Tongue (tissue), 2 donors: Measurements from ENCODE around the gene CABP7. TPM values are rescaled to one million over a fixed set of nuclear protein-coding genes. Genes with fewer than 3 reads are reported as not detected.

ENCODE experiments used
- DNase-seq: peaks from one replicate; pipeline ENCODE4 v3.0.0-alpha.2; 2015
- total RNA-seq: library from RNA; depleted of rRNA; stranded (reverse); fragments of >200 nt; gene quantifications from one replicate; pipeline ENCODE4 v1.2.3, GENCODE V29; 2014

CABP7 gene
- 0.21 TPM for total RNA-seq

- DNase-seq: peak; percentile 15
These were observed at the start of gene CABP7 for GRCh38 chr22:29719899-29720645. Gene CABP7, plus strand, starts transcription at chr22:29720003. Its CDS starts 422 bp downstream, at chr22:29720425.

DNA sequence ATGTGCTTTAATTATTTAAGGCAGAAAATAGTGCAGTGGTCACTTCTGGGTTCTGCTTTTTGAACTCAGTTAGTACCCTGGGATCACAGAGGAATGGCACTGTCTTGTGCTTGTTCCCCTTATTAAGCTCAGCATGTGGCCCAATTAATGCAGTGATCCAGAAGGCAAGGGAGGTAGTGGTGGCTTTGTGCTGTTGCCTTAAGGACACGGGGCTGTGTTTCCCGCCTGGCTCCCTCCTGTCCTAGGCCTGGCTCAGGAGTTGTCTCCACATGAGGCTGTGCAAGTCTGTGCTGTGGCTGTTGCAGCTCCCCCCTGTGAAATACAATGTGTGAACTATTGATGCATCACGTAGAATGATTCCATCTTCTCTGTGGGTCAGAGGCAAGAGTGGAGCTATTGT lies 49.2 kb upstream of the CABP7 start:
- DNase-seq: no peak

DNA sequence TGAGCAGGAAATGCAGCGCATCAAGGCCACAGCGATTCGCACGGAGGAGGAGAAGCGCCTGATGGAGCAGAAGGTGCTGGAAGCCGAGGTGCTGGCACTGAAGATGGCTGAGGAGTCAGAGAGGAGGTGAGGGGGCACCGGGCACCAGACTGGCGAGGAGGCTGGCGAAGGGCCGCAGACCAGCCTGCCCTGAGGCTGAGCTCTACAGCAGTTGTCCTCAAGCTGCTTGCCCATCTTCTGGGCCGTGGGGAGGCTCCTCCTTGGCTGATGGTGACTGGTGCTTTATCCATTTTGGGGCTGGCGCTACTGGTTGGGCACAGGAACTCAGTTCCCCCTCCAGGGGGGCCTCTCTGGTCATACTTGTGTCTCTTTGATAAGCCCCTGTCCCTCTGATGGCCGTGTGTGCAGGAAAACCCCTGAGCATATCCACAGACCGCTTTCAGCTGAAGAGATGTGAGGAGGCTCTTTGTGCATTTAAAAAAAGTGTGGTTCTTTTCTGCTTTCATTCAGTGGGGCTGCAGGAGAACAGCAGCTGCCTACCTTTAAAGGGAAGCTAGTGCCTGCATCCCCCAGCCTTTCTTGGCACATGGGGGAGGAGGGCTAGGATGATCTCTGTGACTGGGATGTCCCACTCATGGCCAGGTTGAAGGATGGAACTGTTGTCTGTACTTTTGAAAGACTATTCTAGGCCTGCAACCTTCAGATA lies 46.3 kb upstream of the CABP7 start:
- DNase-seq: no peak

- DNase-seq: no peak
These were observed 45.7 kb upstream of the CABP7 start for GRCh38 chr22:29674121-29674520.

- DNase-seq: no peak
These were observed 40.5 kb upstream of the CABP7 start for GRCh38 chr22:29679316-29679715.

DNA sequence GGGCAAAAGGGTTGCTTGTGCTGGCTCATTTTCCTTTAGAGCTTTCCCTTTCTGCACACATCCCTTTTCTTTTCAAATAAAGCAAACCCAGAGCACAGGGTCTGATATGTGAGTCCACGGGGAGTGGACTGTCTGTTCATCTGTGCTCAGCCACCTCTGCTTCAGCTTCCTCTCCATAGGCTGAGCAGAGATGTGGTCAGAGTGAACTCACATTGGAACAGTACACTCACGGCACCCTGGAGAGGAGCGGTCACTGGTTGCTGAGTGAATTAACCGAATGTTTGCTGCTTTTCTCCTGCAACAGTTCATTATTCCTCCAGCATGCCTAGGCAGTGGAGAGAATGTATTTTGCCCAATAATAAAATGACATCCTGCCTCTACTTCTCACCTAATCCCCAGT lies 36.3 kb upstream of the CABP7 start:
- no peak for DNase-seq

GRCh38 chr22:29684244-29684643 lies 35.6 kb upstream of the CABP7 start:
- DNase-seq: no peak

DNA sequence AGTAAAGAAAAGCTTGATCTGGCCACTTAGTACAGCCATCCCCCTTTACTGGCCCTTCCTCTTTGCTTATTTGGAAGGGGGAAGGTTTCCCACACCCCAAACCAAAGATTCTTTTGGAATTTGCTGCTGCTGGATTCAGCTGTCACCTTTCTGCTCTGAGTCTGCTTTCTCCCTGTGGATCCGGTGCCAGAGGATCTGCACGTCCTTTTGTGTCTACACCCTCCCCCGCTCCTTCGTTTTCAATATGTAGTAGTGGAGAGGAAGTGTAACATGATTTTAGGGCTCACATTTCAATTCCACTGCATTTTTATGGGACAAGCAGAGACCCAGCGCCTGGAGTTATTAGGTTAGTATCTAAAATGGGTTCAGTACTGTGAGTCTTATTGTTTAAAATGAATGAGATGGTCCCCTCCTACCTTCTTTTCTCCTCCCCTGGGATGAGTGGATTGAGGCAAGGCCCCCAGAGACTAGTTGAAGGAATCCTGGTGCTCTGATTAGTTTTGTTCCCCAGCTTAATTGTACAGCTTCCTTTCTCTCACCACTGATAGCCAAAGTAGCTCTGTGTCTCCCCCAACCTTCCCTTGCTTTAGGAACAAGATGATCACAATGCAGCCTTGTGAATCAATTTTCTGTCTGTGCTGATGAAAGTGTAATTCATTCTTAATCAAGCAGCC lies 30.5 kb upstream of the CABP7 start:
- DNase-seq: peak; percentile 57

GRCh38 chr22:29689880-29690213 lies 30.0 kb upstream of the CABP7 start:
- peak; percentile 87 for DNase-seq

DNA sequence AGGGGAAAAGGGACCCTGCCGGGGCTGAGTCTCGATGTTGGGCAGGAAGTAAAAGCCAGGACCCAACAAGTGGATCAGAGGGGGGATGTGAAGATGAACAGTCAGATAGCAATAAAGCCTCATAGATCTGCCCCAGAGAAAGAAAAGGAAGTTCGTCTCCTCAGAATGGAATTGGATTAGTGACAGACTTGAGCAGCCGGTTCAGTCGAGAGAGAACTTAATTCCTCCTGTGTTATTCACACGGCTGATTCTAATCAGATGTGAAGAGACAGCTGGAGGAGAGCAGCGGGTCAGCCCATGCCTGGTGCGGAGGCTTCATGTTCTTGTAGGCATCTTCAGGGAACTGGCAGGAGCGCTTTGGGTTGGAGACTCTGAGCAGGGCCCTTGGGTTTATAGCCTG lies 29.3 kb upstream of the CABP7 start:
- DNase-seq: peak; percentile 94

DNA sequence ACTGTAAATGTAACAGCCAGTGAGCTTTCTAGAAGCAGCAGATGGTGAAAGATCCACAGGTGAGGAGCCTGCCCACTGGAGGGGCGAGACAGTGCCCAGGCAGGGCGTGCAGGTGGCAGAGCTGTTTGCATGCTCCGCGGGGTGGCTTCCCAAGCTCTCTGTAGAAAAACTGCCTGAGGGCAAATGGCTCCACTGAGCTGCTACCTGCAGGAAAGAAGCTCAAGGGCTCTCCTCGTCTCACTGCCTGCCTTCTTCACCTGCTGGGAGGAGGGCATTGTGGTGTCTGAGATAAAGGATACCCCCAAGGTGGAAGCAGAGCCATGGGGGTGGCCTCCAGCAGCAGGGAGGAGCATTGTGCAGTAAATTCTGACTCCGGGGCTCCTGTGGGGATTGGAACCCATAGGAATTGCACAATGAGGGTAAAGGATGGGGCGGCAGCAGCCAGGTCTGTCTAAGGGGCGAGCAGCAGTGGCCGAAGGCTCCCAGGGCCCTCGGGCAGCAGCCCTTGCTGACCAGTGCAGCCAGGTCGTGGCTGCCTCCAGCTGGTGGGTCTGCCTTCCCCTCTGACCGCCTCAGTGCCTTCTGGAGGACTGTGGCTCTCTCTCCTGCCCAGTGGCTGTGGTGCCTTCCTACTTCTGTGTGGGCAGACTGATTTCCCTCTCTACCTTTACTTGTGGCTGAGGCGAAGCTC lies 28.0 kb upstream of the CABP7 start:
- DNase-seq: no peak

DNA sequence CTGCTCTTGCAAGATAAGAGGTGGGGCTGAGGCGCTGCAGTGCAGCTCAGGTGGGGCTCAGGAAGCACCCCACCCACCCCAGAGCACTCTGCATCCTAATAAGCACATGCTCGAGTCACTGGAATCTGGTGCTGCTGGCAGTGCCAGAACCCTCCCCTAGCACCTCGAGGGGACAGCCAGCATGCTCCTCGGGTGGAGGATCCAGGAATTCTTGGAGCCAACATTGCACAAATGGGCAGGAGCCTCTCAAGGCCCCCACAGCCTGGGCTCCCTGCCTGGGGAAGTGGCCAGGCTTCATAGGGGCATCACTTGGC lies 27.5 kb upstream of the CABP7 start:
- peak; percentile 30 for DNase-seq

DNA sequence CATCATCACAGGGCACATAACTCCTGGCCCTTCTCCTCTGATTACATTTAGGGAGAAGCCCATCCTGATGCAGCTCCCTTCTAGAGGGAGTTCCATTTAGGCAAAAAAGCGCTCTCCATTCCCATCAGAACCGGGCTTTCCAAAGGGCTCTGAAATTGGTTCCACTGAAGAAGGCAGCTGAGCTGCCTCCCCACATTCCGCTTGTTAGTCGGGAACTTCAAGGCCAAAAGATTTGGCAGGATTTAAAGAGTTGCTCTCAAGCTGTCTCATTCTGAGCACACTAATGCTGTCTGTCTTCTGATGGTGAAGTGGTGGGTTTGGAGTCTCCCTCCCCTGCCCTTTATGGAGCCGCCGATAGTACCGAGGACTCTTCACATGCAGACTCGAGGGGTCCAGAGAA lies 26.6 kb upstream of the CABP7 start:
- DNase-seq: peak; percentile 88

- DNase-seq: peak; percentile 69
These were observed 26.1 kb upstream of the CABP7 start for GRCh38 chr22:29693671-29694070.

GRCh38 chr22:29695129-29695926 lies 24.5 kb upstream of the CABP7 start:
- DNase-seq: peak; percentile 92

DNA sequence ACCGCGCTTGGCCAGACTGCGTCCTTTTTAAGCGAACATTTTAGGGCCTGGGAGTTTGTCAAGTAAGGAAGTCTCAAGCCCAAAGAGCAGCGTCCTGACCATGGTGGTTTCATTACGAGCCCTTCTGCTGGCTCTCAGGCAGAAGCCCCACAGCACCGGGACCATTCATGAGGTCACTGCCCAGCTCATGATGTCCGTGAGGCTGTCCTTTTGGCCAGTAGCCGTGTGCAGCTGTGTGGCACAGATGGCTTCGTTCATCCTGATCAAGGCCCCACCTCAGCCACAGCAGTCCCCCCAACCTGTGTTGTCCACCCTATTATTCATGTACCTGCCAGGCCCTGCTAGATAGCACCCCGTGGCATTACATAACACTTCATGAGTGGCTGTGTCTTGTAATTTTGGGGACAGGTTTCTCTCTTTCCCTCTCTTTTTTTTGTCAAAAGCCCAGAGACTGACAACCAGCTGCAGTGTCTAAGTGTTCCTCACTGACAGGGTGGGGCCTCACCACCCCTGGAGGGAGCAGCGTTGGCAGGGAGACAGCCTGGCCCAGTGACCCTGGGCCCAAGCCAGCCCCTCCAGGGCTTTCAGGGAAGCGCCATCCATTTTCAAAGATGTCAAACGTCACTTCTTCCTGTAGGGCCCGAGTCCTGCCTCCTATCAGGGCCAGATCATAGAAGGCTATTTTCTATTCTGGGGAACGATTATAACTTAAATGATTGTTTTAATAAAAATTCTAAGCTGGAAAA lies 21.8 kb upstream of the CABP7 start:
- DNase-seq: no peak

DNA sequence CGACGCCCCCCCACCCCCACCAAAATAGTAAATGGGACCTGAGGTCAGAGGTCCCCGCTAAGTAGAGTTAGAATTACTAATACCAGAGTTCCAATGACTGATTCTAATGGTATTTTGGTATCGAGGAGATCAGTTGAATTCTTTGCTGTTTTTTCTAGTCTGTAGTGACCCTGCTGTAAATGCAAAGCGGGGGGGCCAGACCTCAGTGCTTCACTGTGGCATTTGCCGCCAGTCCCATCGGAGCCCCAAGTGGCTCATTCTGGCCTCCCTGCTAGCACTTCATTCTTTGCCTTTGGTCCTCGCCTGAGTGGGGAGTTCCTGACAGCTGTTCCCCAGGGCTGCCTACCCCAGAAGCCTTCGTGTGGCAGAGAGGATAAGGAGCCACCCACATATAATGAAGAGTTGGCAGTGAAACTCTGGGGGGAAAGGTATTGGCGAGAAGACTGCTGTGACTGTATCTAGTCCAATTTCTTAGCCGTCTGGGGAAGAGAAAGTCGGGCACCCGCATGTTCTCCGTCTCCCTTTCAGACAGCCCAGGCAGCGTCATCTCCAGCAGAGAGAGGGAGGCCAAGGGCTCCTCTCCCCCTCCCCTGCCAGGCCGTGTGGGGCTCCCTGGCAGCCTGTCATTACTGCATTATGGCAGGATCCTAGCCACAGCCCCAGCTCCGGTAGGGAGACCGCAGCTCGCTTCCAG lies 19.4 kb upstream of the CABP7 start:
- peak; percentile 12 for DNase-seq

GRCh38 chr22:29700900-29701154 lies 19.0 kb upstream of the CABP7 start:
- DNase-seq: peak; percentile 32

DNA sequence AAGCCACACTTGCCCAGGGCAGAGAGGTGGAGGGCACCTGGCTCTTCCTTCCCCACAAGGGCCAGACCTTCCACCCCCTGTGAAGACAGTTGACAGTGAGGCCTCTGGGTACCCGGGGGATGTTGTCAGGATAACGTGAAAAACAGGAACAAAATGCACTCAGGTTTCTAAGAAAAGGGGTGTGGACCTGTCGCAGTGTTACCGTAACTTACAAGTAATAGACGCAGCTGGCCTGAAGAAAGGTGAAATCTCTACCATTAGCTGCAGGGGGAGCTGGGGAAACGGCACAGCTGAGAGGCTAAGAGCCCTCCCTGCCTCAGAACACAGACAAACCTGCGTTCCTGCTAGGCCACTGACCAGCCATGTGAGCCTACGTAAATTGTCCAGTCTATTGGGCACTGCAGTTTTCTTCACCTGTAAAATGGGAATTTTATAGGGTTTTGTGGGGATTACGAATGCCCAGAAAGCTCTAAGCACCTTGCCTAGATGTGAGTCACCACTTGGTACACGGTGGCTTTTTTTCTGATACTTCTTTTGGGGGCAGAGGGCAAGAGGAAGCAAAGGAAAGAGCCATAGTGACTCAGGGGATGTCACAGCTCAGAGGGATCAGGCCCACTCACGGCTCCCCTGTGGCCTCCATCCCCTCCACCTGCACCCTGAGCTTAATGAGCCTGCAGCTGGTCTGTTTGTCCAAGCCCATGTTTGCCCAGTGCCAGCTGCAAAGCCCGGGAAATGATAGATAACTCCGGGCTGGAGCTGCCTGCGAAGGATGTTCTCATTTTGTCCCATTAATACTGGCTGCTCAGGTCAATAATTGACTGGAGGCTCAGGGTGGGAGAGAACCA lies 18.4 kb upstream of the CABP7 start:
- peak; percentile 49 for DNase-seq
